ENCODE data around the gene LRRC57.

GRCh38 chr15:42575188-42576039, 26.8 kb upstream of the LRRC57 start, which contains the start of gene STARD9:
- TF ChIP-seq, protein P1, sequence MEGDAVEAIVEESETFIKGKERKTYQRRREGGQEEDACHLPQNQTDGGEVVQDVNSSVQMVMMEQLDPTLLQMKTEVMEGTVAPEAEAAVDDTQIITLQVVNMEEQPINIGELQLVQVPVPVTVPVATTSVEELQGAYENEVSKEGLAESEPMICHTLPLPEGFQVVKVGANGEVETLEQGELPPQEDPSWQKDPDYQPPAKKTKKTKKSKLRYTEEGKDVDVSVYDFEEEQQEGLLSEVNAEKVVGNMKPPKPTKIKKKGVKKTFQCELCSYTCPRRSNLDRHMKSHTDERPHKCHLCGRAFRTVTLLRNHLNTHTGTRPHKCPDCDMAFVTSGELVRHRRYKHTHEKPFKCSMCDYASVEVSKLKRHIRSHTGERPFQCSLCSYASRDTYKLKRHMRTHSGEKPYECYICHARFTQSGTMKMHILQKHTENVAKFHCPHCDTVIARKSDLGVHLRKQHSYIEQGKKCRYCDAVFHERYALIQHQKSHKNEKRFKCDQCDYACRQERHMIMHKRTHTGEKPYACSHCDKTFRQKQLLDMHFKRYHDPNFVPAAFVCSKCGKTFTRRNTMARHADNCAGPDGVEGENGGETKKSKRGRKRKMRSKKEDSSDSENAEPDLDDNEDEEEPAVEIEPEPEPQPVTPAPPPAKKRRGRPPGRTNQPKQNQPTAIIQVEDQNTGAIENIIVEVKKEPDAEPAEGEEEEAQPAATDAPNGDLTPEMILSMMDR (IDR thresholded peaks at IDR 0.05; ENCODE audit: insufficient read depth, low read length, poor library complexity, severe bottlenecking) = no peak
- TF ChIP-seq EZH2phosphoT487 (conservative IDR thresholded peaks at IDR 0.05; ENCODE audit: low read length) = no peak

All from SU-DHL-6 (cell line).